ENCODE measurements around the gene TPCN1. TPM values are rescaled to one million over a fixed set of nuclear protein-coding genes. Genes with fewer than 3 reads are reported as not detected.

TPCN1 gene
- polyA plus RNA-seq, 3 donors = 22.8 to 26.3 (median 25.5) TPM

DNA sequence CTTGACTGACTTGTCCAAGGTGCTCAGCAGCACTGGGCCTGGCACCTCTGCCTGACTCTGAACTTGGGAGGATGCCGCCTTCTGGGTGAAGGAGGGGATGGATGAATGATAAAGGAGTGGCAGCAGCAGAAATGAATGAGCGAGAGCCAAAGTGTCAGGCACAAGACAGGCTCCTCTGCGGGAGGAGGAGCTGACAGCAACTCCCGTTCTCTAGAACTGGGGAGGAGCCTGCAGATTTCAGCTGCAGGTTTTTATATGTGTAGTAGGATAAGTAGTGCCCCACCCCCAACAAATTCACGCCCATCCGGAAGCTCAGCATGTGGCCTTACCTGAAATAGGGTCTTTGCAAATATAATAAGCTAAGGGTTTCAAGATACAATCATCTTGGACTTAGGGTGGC is 80.5 kb downstream of the TPCN1 start:
- DNase-seq (ENCODE audit: low read depth in 3 of 3, low spot score in 2 of 3) = no peak

DNA sequence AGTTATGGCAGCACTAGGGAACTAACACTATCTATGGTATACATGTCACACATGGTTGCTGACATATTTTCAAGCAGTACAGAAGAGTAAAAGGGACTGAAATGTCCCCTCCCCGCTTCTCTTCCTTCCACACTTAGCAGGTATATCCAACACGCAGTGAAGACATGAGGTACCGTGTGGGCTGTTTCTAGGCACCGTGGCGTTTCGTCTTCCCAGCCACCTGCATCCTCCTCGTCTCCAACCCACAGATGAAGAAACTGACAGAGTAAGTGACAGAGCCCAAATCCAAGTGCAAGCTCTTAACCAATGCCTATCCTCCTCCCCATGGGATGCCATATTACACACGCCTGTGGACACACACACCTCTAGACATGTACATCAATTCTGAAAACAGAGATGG is 81.2 kb downstream of the TPCN1 start:
- DNase-seq (ENCODE audit: low read depth in 3 of 3, low spot score in 2 of 3) = no peak

DNA sequence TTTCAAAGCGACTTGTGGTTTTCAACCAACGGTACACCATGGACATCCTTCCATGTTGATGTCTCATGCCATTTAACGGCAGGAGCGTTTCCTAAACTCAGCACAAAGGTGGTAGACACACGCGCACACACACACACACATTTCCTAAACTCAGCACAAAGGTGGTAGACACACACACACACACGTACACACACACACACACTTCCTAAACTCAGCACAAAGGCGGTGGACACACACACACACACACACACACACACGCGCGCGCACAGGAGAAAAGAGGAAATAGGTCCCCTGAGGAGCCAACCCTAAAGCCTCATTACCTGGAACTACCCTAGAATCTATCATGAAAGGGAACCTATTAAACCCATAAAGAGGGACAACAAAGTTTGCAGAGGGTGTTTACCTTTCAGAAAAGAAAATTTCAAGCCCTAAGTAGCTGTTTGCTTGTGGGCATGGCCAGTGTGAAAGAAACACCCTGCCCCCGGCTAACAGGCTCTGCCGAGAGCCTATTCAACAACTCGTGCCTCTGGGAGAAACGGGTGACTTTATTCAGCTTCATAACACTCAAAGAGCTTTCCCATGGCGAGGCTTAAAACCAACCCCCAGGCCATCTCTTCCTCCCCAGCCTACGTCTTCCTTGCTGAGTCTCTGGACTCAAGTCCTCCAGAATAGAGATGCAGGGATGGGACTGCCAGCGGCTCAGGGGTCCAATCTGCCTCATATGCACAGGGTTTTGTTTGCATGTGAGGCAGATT is 81.8 kb downstream of the TPCN1 start:
- no peak for DNase-seq (ENCODE audit: low read depth in 3 of 3, low spot score in 2 of 3)

DNA sequence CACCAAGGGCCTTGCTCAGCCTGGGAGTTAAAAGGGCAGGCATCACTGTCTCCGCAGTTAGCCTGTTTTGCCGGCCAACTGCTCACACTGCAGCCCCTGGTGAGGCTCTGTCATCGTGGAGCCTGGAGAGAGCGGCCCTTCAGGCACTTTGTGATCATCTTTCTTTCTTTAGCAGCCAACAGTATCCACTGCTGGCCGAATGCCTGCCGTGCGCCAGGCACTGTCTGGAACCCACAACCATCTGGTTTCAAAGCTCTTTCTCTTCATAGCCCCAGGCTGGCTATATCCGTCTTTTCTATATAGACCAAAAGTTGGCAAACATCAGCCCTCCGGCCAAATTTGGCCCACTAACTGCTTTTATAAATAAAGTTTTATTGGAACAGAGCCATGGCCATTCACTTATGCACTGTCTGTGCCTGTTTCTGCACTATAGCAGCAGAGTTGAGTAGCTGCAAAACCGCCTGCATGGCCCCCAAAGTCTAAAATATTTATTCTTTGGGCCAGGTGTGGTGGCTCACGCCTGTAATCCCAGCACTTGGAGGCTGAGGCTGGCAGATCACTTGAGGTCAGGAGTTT is 84.1 kb downstream of the TPCN1 start:
- DNase-seq (ENCODE audit: low read depth in 3 of 3, low spot score in 2 of 3) = no peak

DNA sequence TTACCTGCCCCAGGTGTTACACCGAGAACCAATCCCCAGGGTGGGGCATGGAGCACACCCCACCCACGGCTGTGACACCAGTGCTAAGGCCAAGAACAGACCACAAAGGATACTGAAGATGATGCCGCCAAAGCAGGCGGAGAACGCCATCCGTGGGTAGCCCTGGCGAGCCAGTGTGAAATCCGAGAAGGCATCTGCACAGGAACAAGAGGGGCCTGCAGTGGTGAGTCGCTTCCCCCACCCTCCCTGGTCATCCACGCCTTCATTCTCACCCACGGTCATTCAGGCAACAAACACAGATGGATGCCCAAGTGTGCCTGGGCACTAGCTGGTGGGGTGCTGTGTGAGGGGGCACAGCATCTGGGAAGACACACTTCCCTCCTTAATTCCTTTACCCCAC is 85.1 kb downstream of the TPCN1 start:
- no peak for DNase-seq (ENCODE audit: low read depth in 3 of 3, low spot score in 2 of 3)

DNA sequence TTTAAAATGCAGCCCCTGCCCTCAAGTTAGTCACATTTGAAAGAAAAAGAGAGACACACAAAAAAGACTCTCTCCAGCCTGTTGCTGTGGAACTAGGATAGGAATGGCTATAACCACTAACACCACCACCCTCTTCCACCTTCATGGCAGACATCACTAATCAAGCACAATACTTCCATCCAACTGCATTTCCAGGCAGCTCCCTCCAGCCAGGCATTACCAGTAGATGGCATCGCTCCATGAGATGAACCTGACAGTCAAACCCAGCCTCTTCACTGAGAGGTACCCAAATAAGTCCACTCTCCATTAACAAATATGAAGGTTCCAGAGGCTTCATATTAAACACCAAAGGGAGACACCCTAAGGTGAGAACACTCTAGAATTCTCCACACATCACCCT is 89.2 kb downstream of the TPCN1 start:
- no peak for DNase-seq (ENCODE audit: low read depth in 3 of 3, low spot score in 2 of 3)

DNA sequence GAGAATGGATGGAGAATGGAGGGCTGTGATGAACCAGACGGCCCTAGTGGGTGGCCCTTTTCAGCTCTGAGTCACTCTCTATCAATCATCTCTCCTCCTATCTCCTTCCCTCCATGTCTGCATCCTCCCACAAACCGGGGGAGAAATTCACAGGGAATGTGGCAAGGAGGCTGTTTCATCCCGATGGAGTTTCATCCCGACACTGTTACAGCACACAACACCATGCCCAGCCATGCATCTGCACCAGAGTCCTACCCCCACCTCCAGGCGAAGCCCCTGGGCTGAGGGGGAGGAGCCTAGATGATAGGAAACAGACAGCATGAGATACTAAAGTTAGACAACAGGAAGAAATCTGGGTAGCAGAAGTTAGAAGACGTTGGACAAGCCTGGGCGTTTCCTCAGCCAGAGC is 92.9 kb downstream of the TPCN1 start:
- no peak for DNase-seq (ENCODE audit: low read depth in 3 of 3, low spot score in 2 of 3)

DNA sequence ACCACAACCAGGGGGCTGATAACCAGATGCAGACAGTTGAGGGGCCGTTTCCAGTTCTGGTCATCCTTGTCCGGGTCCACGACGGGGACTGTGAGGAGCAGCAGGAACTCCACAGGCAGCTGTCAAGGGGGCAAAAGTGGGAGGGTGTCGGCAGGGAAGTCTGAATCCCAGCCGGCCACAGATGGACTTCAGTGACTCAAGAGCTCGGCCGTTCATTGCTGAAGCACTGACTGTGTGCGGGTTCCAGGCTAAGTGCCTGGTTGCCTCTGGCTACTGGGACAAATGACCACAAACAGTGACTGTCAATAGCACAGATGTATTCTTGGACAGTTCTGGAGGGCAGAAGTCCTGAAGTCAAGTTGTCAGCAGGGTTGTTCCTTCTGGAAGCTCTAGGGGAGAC is 94.1 kb downstream of the TPCN1 start:
- no peak for DNase-seq (ENCODE audit: low read depth in 3 of 3, low spot score in 2 of 3)

DNA sequence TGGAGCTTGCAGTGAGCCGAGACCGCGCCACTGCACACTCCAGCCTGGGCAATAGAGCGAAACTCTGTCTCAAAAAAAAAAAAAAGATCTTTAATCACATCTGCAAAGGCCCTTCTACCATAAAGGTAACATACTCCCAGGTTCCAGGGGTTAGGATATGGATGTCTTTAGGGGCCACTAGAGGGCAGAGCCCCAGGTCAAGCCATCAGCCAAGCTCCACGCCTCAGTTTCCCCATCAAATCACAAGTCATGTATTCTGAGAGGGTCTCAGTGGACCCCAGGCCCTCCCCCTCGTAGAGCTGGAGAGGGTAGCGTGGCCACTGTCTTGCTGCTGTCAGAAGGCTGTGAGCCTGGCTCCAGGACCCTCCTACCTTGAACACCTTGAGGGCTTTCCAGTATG is 94.9 kb downstream of the TPCN1 start:
- DNase-seq (ENCODE audit: low read depth in 3 of 3, low spot score in 2 of 3) = no peak

DNA sequence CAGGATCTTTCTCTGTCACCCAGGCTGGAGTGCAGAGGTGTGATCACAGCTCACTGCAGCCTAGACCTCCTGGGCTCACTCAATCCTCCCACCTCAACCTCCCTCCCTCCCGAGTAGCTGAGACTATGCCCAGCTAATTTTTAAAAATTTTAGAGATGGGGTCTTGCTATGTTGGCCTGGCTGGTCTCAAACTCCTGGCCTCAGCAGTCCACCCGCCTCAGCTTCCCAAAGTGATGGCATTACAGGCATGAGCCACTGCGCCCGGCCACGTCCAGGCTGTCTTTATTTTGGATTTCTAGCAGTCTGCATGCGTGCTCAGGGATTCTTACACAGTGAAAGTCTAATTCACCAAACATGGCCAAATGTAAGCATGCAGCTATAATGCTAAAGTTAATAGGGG is 95.9 kb downstream of the TPCN1 start:
- no peak for DNase-seq (ENCODE audit: low read depth in 3 of 3, low spot score in 2 of 3)

DNA sequence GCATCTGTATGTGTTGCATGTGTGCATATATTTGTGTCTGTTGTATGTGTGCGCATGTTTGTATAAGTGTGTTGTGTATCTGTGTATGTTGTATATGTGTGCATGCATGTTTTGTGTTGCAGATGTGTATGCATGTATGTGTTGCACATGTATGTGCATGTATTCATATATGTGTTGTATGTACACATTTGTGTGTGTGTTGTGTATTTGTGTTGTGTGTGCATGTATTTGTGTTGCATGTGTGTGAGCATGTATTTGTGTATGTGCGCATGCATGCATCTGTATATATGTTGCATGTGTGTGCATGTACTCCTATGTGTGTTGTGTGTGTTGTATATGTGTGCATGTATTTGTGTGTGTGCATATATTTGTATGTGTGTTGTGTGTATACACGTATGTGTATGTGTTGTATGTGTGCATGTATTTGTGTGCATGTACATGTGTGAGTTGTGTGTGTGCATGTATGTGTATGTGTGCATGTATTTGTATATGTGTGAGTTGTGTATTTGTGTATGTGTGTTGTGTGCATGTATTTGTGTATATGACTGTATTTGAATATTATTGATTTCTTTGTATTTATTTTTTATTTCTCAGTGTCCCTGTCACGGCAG is 96.9 kb downstream of the TPCN1 start:
- DNase-seq (ENCODE audit: low read depth in 3 of 3, low spot score in 2 of 3) = no peak

DNA sequence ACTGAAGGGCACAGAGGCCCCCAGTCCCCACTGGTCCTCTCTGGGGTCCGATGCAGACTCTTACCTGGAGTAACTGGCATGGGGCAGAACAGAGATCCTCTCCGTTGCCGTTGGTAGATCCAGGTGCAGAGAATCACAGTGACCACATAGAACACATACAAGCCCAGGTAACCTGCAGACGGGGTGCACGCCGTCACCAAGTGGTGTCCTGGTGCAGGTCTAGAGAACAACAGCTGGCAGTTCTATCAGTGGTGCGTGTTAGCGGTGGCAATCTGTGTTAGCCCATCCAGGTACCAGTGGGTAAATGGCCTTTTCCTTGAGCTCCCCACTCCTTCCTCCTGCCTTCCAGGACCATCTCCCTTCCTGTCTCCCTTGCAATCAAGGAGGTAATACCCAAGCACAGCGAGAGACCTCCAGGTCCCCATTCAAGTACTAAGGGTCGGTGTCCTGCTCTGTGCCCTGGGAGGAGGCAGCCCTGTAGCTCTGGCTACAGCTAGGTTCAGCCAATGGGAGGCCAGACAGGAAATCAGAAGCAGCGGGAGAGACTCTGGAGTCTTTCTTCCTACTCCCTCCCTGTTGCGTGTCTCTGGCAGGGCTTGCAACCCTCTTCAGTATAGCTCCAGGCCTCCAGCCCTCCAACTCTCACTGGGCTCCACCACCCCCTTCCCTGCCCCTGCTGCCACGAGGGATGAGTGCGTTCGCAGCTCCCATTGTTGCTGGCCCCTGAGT is 97.8 kb downstream of the TPCN1 start:
- no peak for DNase-seq (ENCODE audit: low read depth in 3 of 3, low spot score in 2 of 3)

DNA sequence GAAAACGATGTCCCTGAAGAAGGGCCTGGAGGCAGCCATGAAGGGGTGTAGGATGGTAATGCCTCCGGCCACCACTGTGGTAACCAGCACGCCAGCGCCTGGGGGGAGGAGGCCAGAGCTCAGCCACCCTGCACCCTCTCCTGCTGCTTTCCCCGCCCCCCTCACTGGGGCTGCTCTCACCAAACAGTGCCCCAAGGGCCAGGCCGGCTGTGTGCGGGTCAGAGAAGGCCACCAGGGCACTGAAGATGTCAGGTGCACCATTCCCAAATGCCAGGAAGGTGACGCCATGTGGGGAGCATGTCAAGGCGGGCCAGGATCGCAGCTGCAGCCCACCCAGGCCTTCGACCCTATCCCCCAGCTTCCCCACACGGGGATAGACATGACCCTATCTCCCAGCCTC is 99.1 kb downstream of the TPCN1 start:
- no peak for DNase-seq (ENCODE audit: low read depth in 3 of 3, low spot score in 2 of 3)

DNA sequence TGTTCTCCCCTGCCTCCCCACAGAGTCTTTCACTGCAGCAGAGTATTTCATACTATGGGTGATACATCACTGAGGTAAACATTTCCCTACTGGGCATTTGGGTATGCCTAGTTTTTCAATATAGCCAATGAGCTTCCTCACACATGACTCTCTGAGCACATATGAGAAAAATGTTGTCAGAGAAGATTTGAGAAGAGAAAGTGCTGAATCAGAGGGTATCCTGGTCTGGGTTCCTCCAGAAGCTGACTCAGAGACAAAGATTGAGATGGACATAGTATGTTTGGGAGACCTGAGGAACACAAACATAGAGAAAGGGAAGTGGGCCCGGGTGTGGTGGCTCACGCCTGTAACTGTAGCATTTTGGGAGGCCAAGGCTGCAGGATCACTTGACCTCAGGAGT is 101.1 kb downstream of the TPCN1 start:
- DNase-seq (ENCODE audit: low read depth in 3 of 3, low spot score in 2 of 3) = no peak

DNA sequence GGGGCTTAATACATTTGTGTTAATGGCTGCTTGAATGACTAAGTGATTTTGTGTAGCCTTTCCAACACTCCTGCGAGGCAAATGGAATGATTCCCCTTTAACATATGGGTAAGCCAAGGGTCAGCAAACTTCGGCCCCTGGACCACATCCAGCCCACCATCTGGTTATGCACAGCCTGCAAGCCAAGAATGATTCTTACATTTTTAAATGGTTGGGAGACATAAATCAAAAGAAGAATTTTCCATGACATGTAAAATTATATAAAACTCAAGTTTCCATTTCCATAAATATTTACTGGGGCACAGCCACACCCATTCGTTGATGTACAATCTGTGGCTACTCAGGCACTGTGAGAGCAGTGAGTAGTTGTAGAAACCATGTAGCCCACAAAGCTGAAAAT is 104.7 kb downstream of the TPCN1 start:
- DNase-seq (ENCODE audit: low read depth in 3 of 3, low spot score in 2 of 3) = no peak

DNA sequence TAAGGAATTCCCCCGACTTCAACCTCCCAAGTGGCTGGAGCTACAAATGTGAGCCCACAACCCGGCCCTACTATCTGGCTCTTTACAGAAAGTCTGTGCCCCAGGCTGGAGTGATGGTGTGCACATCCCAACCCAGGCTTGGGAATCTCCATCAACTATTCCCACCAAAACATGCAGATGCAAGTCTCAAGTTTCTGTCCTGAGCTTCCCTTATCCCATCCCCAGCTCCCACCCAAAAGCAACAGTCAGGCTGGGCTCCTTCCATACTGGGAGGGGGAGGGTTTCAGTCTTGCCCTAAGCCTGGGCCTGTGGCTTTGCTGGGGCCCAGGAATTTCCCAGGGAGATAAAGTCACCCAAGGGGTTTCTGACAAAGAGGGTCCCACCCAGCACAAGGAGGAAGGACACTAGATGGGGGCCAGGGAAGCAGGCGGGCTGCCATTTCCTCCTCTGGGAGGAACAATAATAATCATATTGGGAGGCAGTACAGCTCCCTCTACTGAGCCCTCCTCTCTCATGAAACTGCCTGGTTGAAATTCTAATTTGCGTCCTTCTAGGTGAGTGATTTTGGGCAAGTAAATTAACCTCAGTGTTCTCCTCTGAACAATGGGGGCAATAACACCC is 105.6 kb downstream of the TPCN1 start:
- DNase-seq (ENCODE audit: low read depth in 3 of 3, low spot score in 2 of 3) = no peak

DNA sequence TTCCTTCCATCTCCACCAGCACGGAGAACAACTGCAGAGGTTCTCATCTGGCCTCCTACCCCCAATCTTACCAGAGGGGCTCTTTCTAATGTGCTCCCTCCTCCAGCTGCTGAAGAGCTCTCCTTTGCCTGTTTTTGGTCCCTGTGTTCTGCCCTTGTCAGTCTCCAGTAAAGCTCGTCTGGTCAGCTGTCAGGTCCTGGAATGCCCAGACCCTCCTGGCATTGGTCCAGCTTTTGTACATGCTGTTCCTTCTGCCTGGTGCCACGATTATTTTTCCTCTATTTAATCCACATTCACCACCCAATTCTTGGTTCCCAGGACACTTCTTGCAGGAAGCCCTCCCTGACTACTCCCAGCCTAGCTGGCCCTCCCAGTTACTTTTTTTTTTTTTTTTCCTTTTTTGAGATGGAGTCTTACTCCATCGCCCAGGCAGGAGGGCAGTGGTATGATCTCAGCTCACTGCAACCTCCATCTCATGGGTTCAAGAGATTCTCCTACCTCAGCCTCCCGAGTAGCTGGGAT is 107.2 kb downstream of the TPCN1 start:
- DNase-seq (ENCODE audit: low read depth in 3 of 3, low spot score in 2 of 3) = no peak

DNA sequence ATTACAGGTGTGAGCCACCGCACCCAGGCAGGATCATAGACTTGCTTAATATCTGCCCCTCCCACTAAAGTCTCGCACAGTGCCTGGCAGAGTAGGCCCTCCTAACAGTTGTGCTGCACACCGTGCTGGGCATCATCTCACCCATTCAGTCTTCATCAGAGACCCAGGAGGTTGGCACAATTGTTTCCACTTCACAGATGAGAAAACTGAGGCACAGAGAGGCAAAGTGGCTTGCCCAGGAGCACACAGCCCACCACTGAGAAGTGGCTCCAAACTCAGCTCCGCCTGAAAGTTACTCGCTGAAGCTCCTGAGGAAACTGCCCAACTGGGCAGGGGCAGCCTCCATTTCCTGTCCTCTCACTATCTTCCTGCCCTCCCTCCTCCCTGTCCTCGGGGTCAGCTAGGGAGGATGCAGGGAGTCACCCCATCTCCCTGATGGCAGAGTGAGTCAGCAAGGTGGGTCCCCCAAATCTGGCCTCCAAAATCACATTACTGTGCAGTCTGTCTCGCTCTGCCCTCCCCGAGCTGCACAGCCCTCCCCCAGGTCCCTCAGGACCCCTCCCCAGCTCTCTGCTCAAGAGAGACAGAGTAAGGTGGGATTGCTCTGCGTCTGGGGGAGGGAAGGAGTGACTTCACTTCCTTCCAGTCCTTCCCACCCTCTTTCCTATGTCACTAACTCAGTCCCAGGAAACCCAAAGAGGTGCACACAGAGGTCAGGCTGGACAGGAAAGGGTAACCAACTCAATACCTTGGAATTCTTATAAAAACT is 107.9 kb downstream of the TPCN1 start:
- DNase-seq (ENCODE audit: low read depth in 3 of 3, low spot score in 2 of 3) = no peak

DNA sequence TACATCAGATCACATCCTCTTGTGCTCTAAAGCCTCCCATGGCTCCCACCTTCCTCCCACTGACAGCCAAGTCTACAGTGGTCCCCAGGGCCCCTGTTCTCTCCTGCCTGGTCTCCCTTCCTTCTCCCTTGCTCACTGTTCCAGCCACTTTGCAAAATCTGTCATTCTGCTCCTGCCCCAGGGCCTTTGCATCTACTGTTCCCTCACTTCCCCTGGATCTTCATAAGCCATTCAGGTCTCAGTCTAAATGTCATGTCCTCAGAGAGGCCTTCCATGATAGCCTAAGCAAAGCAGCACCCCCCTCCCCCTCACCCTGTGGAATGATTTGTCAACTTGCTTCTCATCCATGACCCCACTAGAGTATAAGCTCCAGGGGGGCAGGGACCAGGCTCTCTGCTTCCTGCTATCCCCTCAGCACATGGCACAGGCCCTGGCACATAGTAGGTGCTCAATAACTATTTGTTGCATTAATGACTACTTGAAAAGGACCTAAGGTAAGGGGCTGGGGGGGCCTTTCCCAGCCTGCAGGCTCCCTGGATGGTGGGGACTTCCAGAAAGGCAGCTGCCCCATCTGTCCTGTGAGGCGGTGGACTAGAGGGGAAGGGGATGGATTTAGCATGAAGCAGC is 108.6 kb downstream of the TPCN1 start:
- DNase-seq (ENCODE audit: low read depth in 3 of 3, low spot score in 2 of 3) = no peak

DNA sequence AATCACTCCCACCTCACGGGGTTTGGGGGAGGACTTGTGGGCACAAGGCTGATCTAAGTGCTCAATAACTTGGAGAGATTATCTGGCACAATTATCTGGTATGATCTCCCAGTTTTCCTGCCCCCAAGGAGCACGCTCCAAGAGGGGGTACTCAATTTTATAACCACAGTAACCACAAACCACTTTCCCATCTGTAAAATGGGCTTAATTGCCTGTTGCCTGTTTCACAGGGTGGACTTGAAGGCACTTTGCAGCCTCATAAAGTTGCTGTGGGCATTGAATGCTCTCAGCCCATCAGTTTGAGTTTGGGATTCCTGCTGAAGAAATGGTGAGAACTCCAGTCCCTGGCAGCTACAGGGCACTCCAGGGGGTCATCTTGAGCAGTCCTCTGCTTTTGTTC is 109.2 kb downstream of the TPCN1 start:
- no peak for DNase-seq (ENCODE audit: low read depth in 3 of 3, low spot score in 2 of 3)
